GM20000 (cell line): ENCODE data around the gene SDC4.

ENCODE experiments used
- DNase-seq: peaks from one replicate; pipeline ENCODE4 v3.0.0; 2012; ENCODE audit warnings: low spot score
- TF ChIP-seq, protein P1 (sequence below): IDR thresholded peaks from 2 replicates; pipeline ENCODE4 v1.5.1; 2012; ENCODE audit warnings: mild to moderate bottlenecking, control low read depth; ENCODE audit errors: extremely low read depth, missing control alignments

Gene SDC4

DNA sequence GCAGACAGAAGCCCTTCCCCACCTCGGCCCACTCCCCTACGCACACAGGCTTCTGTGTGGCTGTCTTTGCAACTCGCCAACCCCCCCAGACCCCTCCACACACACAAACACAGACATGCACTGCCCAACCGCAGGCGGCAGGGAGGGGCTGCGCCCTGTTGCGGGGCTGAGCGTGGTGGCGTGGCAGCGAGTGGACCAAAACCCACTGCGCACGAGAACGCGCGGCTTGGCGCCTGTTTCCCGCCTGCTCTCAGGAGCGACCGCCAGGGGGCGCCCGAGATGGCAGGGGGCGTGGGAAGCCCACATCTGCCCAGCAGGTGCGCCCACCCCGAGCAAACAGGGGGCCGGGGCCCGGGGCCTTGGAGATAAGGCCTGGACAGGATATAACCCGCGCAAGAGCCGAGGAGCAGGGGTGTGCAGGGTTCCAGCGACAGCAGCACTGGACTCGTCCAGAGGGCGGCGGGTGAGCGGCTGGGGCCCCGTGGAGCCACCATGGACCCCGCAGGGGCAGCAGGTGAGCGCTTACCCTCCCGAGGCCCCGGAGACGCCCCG, 41.7 kb downstream of the SDC4 start, which contains the start of gene RBPJL:
Gene RBPJL (plus strand): TSS at position 410 of the 552 bp plus-strand sequence. CDS start 83 bp downstream, at position 493.
- peak; percentile 70 for DNase-seq
- TF ChIP-seq, protein P1, sequence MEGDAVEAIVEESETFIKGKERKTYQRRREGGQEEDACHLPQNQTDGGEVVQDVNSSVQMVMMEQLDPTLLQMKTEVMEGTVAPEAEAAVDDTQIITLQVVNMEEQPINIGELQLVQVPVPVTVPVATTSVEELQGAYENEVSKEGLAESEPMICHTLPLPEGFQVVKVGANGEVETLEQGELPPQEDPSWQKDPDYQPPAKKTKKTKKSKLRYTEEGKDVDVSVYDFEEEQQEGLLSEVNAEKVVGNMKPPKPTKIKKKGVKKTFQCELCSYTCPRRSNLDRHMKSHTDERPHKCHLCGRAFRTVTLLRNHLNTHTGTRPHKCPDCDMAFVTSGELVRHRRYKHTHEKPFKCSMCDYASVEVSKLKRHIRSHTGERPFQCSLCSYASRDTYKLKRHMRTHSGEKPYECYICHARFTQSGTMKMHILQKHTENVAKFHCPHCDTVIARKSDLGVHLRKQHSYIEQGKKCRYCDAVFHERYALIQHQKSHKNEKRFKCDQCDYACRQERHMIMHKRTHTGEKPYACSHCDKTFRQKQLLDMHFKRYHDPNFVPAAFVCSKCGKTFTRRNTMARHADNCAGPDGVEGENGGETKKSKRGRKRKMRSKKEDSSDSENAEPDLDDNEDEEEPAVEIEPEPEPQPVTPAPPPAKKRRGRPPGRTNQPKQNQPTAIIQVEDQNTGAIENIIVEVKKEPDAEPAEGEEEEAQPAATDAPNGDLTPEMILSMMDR, result peak; percentile 78

DNA sequence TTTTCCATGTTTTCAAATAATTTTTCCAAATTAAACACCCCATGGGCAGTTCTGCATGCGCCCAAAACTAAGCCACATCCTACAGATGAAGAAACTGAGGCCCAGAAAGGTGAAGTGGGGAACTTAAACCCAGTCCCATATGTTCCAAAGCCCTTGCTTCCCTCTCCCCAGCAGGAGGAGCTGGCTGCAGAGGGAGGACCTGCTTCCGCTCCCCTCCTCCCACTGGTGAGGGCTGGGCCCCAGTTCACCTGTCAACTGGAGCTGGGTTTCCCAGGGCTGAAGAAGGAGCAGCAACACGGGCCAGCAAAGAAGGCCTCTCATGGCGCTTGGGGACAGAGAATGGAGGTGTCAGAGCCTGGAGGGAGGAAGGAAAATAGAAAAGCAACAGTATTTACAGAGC, 43.0 kb downstream of the SDC4 start:
- no peak for DNase-seq
- TF ChIP-seq, protein P1, result no peak

DNA sequence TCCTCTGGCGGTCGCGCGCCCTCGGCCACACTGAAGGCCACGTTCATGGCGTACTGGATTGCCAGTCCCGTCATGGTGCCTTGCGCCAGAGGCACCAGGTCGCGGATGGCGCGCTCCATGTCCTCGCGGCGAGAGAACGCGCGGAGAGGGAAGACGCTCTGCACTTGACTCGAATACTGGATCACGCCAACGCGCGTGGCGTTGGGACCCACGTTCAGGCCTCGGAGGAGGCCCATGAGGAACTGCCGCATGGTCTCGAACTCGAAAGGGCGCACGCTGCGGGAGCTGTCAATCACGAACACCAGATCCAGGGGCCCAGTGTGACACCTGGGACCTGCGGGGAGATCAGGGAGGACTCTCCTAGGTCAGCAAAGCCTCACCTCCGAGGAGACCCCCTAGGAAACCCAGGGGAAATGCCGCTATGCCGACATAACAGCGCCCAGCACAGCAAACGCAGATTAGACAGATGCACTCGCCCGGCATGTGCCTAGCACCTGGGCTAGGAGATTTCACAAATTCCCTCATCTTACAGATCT, 43.7 kb downstream of the SDC4 start:
- no peak for DNase-seq
- TF ChIP-seq, protein P1, result no peak

DNA sequence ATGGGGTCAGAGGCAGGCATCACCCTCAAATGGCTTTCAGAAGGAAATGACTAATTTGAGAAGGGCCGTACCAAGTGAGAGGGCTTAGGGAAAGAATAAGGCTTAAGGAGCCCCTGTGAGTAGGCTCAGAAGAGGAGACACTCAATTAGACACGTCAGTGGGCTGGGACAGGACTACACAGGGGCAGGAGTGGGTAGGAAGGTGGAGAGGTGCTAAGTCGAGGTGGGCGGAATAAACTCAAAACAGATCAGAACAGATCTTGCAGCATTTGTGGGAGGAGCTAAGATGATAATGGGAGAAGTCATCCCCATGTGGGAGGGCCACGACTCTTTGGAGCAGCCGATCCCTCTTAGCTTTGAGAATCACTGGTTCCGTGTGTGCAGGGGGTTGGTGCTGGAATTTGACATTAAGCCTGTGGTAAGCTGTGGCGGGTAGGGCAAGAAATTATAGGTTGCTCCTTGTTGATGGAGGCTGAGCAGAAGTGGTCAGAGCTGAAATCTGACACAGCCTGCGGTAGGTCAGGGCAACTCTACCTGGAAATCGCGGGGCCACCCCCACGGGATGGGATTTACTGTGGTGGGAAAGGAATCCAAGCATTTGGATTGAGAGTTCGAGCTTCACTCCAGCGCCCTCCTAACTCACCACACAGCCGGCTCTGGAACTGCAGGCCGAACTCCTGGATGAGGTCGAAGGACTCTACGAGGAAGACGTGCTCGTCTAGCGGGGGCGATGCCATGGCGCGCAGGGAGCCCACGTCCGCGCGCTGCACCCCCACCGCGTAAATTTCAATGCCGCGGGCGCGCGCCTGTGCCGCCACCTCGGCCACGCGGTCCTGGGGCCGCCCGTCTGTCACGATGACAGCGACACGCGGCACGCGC, 44.4 kb downstream of the SDC4 start:
- TF ChIP-seq, protein P1, result no peak
- DNase-seq, result no peak

DNA sequence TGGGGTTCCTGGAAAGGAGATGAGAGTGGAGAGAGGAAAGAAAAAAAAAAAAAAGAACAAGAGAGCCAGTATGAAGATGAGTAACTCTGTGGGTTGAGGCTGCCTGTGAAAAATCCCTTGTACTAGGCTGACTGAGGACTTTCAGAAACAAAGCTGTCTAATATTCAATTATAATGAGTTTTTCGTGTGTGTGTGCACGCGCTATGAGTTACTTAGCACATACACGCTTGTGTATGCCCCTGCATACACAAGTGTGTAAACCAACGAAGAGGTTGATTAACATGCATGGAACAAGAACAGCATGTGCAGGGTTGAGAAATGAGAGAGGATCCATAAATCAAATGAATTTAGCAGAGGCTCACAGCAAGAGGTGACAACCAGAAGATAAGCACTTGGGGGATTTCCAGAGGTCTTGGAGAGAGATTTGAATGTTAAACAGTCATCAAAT, 46.4 kb downstream of the SDC4 start:
- no peak for DNase-seq

DNA sequence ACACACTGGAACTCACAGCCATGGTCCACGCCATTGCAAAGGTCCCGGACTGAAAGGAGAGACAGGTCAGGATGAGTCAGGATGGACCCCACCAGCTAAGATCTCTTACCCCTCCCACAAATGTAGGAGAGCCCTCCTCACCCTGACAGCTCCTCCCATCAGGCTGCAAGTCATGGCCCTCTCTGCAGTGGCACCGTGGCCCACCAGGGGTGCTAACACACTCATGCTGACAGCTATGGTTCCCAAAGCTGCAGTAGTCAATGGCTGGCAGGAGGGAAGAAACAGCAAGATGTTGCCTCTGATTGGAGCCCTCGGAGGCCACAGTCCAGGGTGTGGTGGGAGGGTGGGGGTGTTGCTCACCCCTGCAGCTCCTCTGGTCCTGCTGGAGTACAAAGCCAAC, 47.3 kb downstream of the SDC4 start:
- TF ChIP-seq, protein P1, result peak; percentile 26
- DNase-seq, result peak; percentile 68

More for the DNA sequence above, 46.4 kb downstream of the SDC4 start:
- TF ChIP-seq, protein P1, result no peak

DNA sequence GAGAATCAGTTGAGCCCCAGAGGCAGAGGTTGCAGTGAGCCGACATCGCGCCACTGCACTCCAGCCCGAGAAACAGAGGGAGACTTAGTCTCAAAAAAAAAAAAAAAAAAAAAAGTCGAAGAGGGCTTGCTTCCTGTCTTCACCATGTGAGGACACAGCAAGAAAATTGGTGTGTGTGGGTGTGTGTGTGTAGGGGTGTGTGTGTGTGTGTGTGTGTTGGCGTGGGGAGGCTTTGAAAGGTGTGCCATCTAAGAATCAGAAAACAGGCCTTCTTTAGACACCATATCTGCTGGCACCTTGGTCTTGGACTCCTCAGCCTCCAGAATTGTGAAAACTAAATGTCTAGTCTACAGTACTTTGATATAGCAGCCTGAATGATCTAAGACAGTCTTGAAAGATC, 48.4 kb downstream of the SDC4 start:
- DNase-seq, result no peak
- TF ChIP-seq, protein P1, result no peak
